Left kidney (tissue), 2 donors: ENCODE measurements around the gene NAB2. TPM values are rescaled to one million over a fixed set of nuclear protein-coding genes. Genes with fewer than 3 reads are reported as not detected.
A peak's percentile ranks its signal among the peaks of the same experiment; 100 is the strongest.

Experiments
- DNase-seq: peaks from one replicate; pipeline ENCODE4 v3.0.0-alpha.2; 2013
- polyA plus RNA-seq: library from polyadenylated mRNA; unstranded; fragments of 120-200 nt; gene quantifications from one replicate; pipeline ENCODE4 v1.2.1, GENCODE V29; 2013; ENCODE audit not compliant: insufficient read length

NAB2 gene
- polyA plus RNA-seq, 1 donor = 40.8 TPM

GRCh38 chr12:57092876-57093414, 4.0 kb downstream of the NAB2 start:
- no peak for DNase-seq

- peak; percentile 67 for DNase-seq
Measured at GRCh38 chr12:57093415-57094207, 4.7 kb downstream of the NAB2 start.

GRCh38 chr12:57094208-57095160, 5.6 kb downstream of the NAB2 start:
- no peak for DNase-seq

GRCh38 chr12:57095440-57095839, 6.5 kb downstream of the NAB2 start:
- DNase-seq = no peak

- DNase-seq = no peak
Measured at GRCh38 chr12:57096099-57096572, 7.2 kb downstream of the NAB2 start.

GRCh38 chr12:57096748-57097553, 8.0 kb downstream of the NAB2 start:
- no peak for DNase-seq

- no peak for DNase-seq
Measured at GRCh38 chr12:57097554-57097835, 8.6 kb downstream of the NAB2 start.

GRCh38 chr12:57098546-57098945, 9.6 kb downstream of the NAB2 start:
- no peak for DNase-seq

GRCh38 chr12:57099047-57099714, 10.3 kb downstream of the NAB2 start:
- DNase-seq = no peak

GRCh38 chr12:57099766-57100165, 10.9 kb downstream of the NAB2 start:
- no peak for DNase-seq

- DNase-seq = no peak
Measured at GRCh38 chr12:57101892-57102695, 13.2 kb downstream of the NAB2 start.

- DNase-seq = no peak
Measured at GRCh38 chr12:57103856-57104255, 14.9 kb downstream of the NAB2 start.

GRCh38 chr12:57104292-57104910, 15.5 kb downstream of the NAB2 start:
- DNase-seq = no peak

GRCh38 chr12:57105011-57105753, 16.3 kb downstream of the NAB2 start:
- DNase-seq = no peak

- DNase-seq = no peak
Measured at GRCh38 chr12:57106021-57106708, 17.3 kb downstream of the NAB2 start.

- DNase-seq = no peak
Measured at GRCh38 chr12:57107456-57108155, 18.7 kb downstream of the NAB2 start.

- DNase-seq = no peak
Measured at GRCh38 chr12:57109207-57110103, 20.5 kb downstream of the NAB2 start.
